ENCODE results near the gene SMCO2. TPM values are rescaled to one million over a fixed set of nuclear protein-coding genes. Genes with fewer than 3 reads are reported as not detected.

SMCO2 gene
- total and polyA plus RNA-seq, 2 of the 4 experiments (the other 2 are of a cell fraction) = 0.19 TPM; not detected in 1

GRCh38 chr12:27551172-27551840 is 104.8 kb downstream of the SMCO2 start:
- H3K36me3 ChIP-seq (ENCODE audit: control insufficient read depth, insufficient read depth, low read length) = no peaks in the 10 kb centered on the region
- H3K14ac ChIP-seq (replicated peaks; ENCODE audit: low read depth, low read length) = peak overlapping the region; percentile 26; the same call in 1 of the 2 replicates
- peak overlapping the region in 1 of 2 experiments; percentile 6; a peak in 2 of 4 replicates for H4K8ac ChIP-seq (ENCODE audit: low read depth in 2 of 2, low read length in 2 of 2)
- H2AK5ac ChIP-seq (ENCODE audit: low read depth, low read length) = peak overlapping the region; percentile 90
- peak overlapping the region; percentile 53 for H2BK120ac ChIP-seq (ENCODE audit: low read depth, low read length)
- no peak overlapping the region for H3K4me2 ChIP-seq (ENCODE audit: low read depth, low read length)
- ChIA-PET CTCF (no interaction called here), POLR2A (ENCODE audit: unreplicated experiment) (no interaction called here)
- peak overlapping the region; percentile 47; the same call in 1 of the 2 replicates for H3K4ac ChIP-seq (ENCODE audit: low read depth, low read length)
- no peak overlapping the region for H4K91ac ChIP-seq (ENCODE audit: insufficient read depth, low read depth, low read length)
- H2BK5ac ChIP-seq (ENCODE audit: low read depth, low read length, poor library complexity, severe bottlenecking) = peak overlapping the region; percentile 28
- H4K20me1 ChIP-seq (ENCODE audit: insufficient read depth, low read length) = 0 out of 2 replicates have a peak, but pooled peaks cover 3% of the 10 kb centered on the region
- H3K9ac ChIP-seq (ENCODE audit: low read depth, low read length) = no peak overlapping the region
- no peak overlapping the region for H3K4me3 ChIP-seq (ENCODE audit: insufficient read depth, low read depth, low read length)
- 0 out of 2 replicates have a peak overlapping the region, but pooled peaks have one; percentile 9 for H3K27ac ChIP-seq (ENCODE audit: insufficient read depth, low read length)
- no peak overlapping the region for H2AK9ac ChIP-seq (replicated peaks; ENCODE audit: low read depth, low read length, poor library complexity)
- in situ Hi-C loops (cut with MboI; ENCODE audit: low sequenced_read_pairs) = no loop called here
- peak overlapping the region; percentile 53; the same call in 1 of the 2 replicates for H2BK20ac ChIP-seq (ENCODE audit: low read depth, low read length)
- BruUV-seq (replicated peaks) = no TSS peak
- peak overlapping the region; percentile 3; the same call in 1 of the 2 replicates for H4K5ac ChIP-seq (ENCODE audit: low read depth, low read length)
- no peaks in the 10 kb centered on the region for H3K27me3 ChIP-seq (ENCODE audit: control insufficient read depth, insufficient read depth, low read length)
- DNase-seq = no peak
- H3K23ac ChIP-seq (ENCODE audit: low read depth, low read length) = peak overlapping the region; percentile 69; the same call in 1 of the 2 replicates
- no peak for ATAC-seq (ENCODE audit: low read depth)
- 80% methylated on average over 1 of the region's 9 CpGs; no CpG with 5 or more reads in 1 of the 2 experiments for WGBS, 2 experiments (ENCODE audit: extremely low coverage in 2 of 2, insufficient read length in 1 of 2)
- intact Hi-C loops (cut with micrococcal nuclease) = loop anchor here (5.0 kb wide), 1 partner anchor 66 kb away; no protein-coding TSS in a partner anchor
- H3K56ac ChIP-seq (ENCODE audit: extremely low read depth, insufficient read depth, low read length) = no peak overlapping the region
- H3K18ac ChIP-seq (ENCODE audit: low read depth, low read length) = peak overlapping the region; percentile 6; the same call in 1 of the 2 replicates
- peaks cover 29% of the 10 kb centered on the region for H3K9me1 ChIP-seq (ENCODE audit: insufficient read depth, low read length)
- dilution Hi-C loops (cut with HindIII; ENCODE audit: low sequenced_read_pairs, unreplicated experiment) = no loop called here
- H2BK15ac ChIP-seq (ENCODE audit: low read depth, low read length) = peak overlapping the region; percentile 46; the same call in 1 of the 3 replicates
- no peak overlapping the region for H2AFZ ChIP-seq (replicated peaks; ENCODE audit: low read length, poor library complexity)
- no peaks in the 10 kb centered on the region for H3K9me3 ChIP-seq (ENCODE audit: control insufficient read depth, insufficient read depth, low read length)
- peaks cover 37% of the 10 kb centered on the region for H3K4me1 ChIP-seq (ENCODE audit: control insufficient read depth, insufficient read depth, low read length)
- peaks cover 27 to 91% of the 10 kb centered on the region in 2 experiments for H3K79me1 ChIP-seq (ENCODE audit: low read depth in 1 of 2, low read length in 2 of 2)
- TF ChIP-seq RFX5 (IDR thresholded peaks at IDR 0.05; ENCODE audit: low read depth, low read length) (no peak), BHLHE40 (IDR thresholded peaks at IDR 0.05; ENCODE audit: low read depth, low read length) (no peak), MXI1 (IDR thresholded peaks at IDR 0.05; ENCODE audit: borderline replicate concordance, low read depth, low read length) (no peak), RAD21 (IDR thresholded peaks at IDR 0.05; ENCODE audit: low read length) (no peak), MAFK (IDR thresholded peaks at IDR 0.05; ENCODE audit: low read depth, low read length) (no peak), FOS (IDR thresholded peaks at IDR 0.05; ENCODE audit: low read depth, low read length) (no peak), MAZ (IDR thresholded peaks at IDR 0.05; ENCODE audit: borderline replicate concordance, low read depth, low read length) (no peak), SMC3 (IDR thresholded peaks at IDR 0.05; ENCODE audit: low read depth, low read length) (no peak), NFE2L2 (IDR thresholded peaks at IDR 0.05; ENCODE audit: low read depth, low read length) (no peak), ELK1 (IDR thresholded peaks at IDR 0.05; ENCODE audit: borderline replicate concordance, low read depth, low read length) (no peak), USF2 (IDR thresholded peaks at IDR 0.05; ENCODE audit: low read depth, low read length) (no peak), RCOR1 (IDR thresholded peaks at IDR 0.05; ENCODE audit: insufficient replicate concordance, low read length) (no peak), CTCF (conservative IDR thresholded peaks at IDR 0.05; ENCODE audit: low read depth, low read length) (no peak), CHD1 (IDR thresholded peaks at IDR 0.05; ENCODE audit: low read depth, low read length) (no peak)
